ENCODE results near the gene ABTB2.

Gene ABTB2

GRCh38 chr11:34176751-34177209 is 181.0 kb downstream of the ABTB2 start:
- peak in 4 of 56 donors; percentile 15 to 18 (median 16) for DNase-seq

- no peak for DNase-seq
Observed at GRCh38 chr11:34175284-34176019, 182.4 kb downstream of the ABTB2 start.

DNA sequence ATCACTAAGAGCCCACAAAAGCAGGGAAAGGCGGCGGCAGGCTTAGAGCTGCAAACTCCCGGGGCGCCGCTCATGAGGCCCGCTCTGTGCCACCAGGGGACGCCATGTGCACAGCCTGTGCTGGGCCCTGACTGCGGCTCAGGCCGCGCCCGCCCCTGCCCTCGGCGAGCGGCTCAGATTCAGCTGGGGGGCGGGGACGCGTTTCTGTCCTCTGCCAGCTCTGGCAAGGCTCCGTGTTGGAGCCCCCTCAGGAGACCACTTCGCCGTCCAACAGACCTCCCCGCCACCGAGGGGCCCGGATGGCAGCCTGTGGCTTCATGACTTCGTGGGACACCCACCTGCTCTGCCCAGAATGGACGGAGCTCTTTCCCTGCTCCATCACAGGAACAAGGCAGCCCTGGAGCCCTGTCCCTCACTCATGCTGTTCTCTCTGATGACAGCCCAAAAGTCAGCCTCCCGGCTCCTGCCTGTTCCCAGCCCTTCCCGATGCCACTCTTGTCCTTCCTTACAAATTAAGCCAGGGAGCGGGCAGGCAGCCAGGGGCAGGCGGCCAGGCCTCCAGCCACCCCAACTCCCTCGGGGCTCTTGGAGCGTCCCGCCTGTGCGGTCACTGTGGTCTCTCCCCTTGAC is 183.3 kb downstream of the ABTB2 start:
- DNase-seq: peak in 53 of 56 donors; percentile 18 to 91 (median 66)

DNA sequence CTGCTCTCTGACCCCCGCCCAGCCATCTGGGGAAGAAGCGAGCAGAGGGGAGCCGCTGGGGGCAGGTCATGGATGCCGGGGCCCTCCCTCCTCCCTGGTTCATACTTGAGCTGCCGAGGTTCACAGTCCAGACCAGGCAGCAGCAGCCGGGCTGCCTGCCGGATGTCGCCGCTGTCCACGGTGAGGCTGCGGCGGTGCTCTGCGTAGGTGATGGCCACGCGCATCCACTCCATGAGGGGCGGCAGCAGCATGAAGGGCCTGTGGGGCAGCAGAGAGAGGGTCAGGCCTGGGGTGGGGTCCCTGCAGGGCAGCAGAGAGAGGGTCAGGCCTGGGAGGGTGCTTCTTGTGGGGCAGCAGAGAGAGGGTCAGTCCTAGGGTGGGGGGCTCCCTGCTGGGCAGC is 184.8 kb downstream of the ABTB2 start:
- DNase-seq: no peak

GRCh38 chr11:34169686-34170085 is 188.1 kb downstream of the ABTB2 start:
- DNase-seq: no peak

DNA sequence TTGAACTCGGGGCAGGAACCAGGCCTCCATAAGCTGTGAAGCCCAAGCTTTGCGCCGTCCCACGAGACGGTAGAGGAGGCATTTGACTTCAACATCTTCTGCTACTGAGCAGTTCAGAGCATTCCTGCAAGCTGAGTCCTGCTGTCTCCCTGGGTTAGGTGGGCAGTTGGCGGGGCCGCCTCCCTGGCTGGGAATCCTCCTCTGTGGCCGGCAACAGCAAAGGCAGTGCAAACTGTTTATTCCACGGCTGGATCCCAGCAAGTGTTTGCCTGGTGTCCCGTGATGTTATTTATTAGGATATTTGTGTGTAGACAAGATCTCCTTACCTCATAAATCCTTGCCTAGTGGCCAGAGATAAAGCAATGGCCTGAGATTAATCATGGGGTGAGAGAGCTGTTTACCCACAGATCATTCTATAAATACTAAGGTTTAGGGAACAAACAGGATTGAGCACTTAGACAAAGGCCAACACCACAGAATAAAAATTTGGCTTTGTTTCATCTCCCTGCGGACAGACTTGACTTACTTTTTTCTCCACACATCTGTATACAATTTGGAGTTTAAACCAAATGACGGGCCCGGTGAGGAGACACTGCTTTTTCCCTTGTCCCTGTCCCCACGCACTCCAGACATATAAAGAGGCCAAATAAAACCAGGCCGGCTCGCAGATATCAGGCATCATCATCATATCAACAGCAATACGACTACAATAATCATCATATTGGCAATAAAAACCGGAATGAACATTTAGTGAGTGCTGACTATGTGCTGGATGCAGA is 189.0 kb downstream of the ABTB2 start:
- DNase-seq: no peak

DNA sequence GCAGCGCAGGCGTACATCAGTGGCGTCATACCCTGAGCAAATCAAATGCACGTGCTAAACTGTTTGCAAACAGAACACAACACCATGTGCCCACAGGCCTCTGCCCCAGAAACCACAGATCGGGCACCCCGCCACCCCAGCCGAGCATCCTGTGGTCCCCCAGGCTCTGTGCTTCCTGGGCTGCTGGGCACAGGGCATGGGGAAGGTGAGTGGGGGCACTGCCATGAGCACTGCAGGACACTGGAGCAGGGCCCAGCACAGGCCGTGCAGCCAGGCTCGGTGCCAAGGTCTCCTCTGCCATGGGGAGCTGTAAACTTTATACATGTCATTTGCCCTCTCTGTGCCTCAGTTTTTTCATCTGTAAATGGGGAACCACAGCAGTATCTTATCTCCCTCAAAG is 189.8 kb downstream of the ABTB2 start:
- no peak for DNase-seq

DNA sequence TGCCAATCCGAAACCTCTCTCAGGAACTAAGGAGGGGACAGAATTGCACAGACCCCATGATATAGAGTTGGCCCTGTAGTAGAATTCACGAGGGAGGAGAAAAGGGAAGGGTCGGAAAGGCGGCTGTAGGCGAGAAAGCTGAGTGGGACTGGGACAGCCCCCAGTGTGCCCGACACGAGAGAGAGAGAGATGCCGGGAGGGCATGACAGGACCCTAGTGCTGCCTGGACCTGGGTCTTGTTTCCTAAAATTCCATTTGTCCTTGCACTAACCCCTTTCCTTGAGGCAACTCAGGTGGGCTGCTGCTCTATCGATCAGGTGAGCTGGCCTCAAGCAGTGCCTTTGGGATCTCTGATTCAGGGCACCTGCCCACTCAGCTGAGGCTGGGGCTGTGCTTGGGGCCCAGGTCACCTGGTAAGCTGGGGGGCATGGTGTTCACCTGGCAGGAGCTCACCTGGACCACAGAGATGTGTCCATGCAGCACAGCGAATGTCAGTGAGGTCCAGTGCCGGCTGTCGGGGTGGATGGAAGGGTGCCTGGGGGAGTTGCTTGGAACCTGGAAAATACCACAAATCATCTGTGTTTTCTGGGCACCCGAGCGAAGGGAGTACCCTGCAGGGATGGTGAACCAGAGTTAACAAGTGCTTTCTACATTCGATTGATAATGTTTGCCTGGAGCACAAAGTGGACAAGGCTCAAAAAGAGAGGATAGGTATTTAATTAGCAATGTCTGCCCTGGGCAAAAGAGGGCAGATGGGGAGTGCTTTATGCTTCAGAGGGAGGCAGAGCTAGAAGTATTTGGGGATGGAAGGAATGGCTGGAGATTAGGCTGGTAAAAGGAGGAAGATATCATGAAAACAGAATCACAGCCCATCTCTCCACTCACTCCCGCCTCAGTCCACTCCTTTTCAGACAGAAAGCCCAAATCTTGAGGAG is 190.7 kb downstream of the ABTB2 start:
- no peak for DNase-seq

GRCh38 chr11:34165786-34166555 is 191.8 kb downstream of the ABTB2 start:
- DNase-seq: peak in 9 of 56 donors; percentile 11 to 44 (median 18)

DNA sequence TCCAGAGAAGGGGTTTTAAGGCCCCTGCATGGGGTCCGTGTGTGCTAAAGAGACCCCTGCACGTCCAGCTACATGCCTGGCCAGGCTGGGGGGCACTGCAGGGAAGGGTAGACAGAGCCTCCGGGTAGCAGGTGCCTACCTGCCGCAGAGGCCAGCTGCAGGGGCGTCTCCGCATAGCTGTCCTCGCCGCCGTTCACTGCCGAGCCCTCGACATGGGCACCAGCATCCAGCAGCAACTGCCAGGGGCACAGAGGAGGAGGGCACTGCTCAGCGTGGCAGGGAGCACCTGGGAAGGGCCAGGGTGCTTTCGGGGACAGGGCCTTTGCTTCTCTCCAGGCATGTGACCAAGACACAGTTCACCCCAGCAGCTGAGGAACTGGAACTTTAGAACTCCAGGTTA is 192.7 kb downstream of the ABTB2 start:
- DNase-seq: no peak

GRCh38 chr11:34162856-34163255 is 195.0 kb downstream of the ABTB2 start:
- no peak for DNase-seq

DNA sequence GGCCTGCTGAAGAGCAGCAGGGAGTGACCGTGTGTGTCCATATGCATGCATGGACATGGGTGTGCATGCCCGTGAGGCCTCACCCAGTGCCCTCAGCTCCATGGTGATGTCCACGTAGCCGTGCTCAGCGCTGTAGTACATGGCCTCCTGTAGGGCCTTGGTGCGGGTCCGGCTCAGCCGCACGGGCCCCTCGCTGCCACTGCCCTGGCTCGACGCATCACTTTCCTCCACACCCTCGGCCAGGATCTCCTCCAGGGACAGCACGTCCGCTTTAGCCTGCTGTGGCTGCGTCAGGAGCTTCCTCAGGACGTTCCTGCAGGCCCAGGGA is 195.4 kb downstream of the ABTB2 start:
- no peak for DNase-seq

- DNase-seq: peak in 1 of 56 donors; percentile 16
Observed at GRCh38 chr11:34161812-34162492, 195.9 kb downstream of the ABTB2 start.

GRCh38 chr11:34161361-34161760 is 196.4 kb downstream of the ABTB2 start:
- no peak for DNase-seq

- DNase-seq: no peak
Observed at GRCh38 chr11:34160791-34161190, 197.0 kb downstream of the ABTB2 start.

DNA sequence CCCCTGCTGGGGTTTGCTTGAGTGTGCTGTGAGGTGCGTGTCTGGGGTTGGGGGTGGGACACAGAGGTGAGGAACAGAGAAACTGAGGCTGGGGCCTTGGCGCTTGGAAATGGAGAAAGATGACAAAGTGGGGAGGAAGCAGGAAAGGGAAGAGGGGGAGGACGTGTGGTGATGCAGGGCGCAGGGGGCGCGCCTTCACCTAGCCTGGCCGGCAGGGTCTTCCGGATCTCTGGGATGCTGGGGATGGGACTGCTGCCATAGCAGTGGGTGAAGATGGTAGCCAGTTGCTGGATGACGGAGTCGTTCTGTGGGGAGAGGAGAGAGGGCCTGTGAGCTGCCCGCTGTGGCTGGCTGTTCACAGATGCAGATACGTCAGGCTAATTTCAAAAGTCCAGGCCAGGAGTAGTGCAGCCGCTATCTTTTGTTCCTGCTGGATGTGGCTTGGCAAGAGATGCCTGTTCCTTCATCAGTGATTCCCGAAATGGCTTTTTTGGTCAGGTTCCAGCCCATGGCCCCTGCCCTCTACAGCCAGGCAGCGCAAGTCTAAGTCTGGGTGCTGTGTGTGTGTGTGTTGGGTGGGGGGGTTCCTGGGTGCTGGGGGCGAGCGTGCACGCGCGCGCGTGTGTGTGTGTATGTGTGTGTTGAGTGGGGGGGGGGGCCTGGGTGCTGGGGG is 197.6 kb downstream of the ABTB2 start:
- DNase-seq: no peak

- no peak for DNase-seq
Observed at GRCh38 chr11:34158661-34159060, 199.1 kb downstream of the ABTB2 start.

DNA sequence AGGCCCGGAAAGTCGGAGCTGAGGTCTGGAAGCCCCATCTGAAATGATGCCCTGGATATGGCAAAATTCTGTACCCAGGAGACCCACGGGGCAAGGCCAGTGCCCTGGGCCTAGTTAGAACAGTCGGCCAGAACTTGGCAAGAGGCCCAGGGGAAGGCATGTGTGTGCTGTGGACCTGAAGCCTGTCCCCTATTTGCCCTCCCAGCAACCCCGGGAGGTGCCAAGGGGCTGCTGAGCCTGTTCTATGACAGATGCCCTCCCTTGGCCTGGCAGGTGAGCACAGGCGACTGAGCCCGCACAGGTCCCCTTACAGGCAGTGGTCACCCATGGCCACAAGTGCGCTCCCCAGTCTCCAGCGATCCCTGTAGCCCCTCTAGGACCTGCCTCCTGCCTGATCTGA is 200.6 kb downstream of the ABTB2 start:
- DNase-seq: peak in 1 of 56 donors; percentile 10

GRCh38 chr11:34155757-34156062 is 202.1 kb downstream of the ABTB2 start:
- no peak for DNase-seq

Measured in nucleus accumbens (tissue), 56 donors.